HepG2 (cell line): Measurements from ENCODE around the gene TRIO. TPM values are rescaled to one million over a fixed set of nuclear protein-coding genes. Genes with fewer than 3 reads are reported as not detected.

Experiments
- ATAC-seq: fragments of 200-7000 bp; cut with Tn5 transposase; 3 replicates; pipeline ENCODE4 v1.9.1; 2020; ENCODE audit warnings: mild to moderate bottlenecking, moderate library complexity
- BruUV-seq: library from RNA; stranded (reverse); fragments of 400-500 nt; replicated peaks from 2 replicates; lab custom pipeline; 2021; lab: Mats Ljungman, UMichigan
- CTCF ChIA-PET: fragments of 300-600 bp; formaldehyde crosslinking; extraction: SDS; loops from one replicate; lab custom pipeline; 2021; ENCODE audit warnings: low total read pairs, inconsistent platforms, low intra/inter-chr PET ratio; lab: Yijun Ruan, JAX
- POLR2A ChIA-PET: fragments of 350-600 bp; sonication (Branson Sonifier 250); formaldehyde crosslinking; loops from one replicate; lab custom pipeline; 2020; ENCODE audit warnings: antibody characterized with exemption, inconsistent platforms; lab: Yijun Ruan, JAX
- DNase-seq: peaks from one replicate; pipeline ENCODE4 v3.0.0-alpha.2; 2015; ENCODE audit warnings: low spot score
- FAIRE-seq: peaks from 3 replicates; lab custom pipeline; 2011; peaks lifted over from hg19 to GRCh38; lab: Jason Lieb, UNC
- H2AFZ ChIP-seq: one replicate; pipeline ENCODE4 v1.6.1; 2011; ENCODE audit warnings: low read length, inconsistent platforms
- H3K27ac ChIP-seq: fragments of 300-600 bp; 3 replicates; pipeline ENCODE4 v1.8.0; 2011; ENCODE audit warnings: mixed run types, mild to moderate bottlenecking, mixed read lengths, low read length, inconsistent platforms; ENCODE audit not compliant: insufficient read depth; ENCODE audit errors: extremely low read length
- H3K27me3 ChIP-seq, 2 experiments: fragments of 200-600 bp in 1 of 2; 2 replicates in 1 of 2; 3 replicates in 1 of 2; pipeline versions ENCODE4 v1.6.0 to v1.8.0; 2011; ENCODE audit warnings: low read length in 2 of 2, mild to moderate bottlenecking in 2 of 2, moderate library complexity in 2 of 2, inconsistent platforms in 1 of 2; ENCODE audit not compliant: insufficient read depth in 2 of 2, control insufficient read depth in 1 of 2
- H3K36me3 ChIP-seq, 2 experiments: fragments of 200-600 bp in 1 of 2; replicated peaks in 1 of 2; 2 replicates in 1 of 2; 3 replicates in 1 of 2; pipeline versions ENCODE4 v1.5.1 to v1.8.0; 2011; ENCODE audit warnings: low read length in 2 of 2, inconsistent platforms in 1 of 2; ENCODE audit not compliant: insufficient read depth in 2 of 2, control insufficient read depth in 1 of 2
- H3K4me1 ChIP-seq: 2 replicates; pipeline ENCODE4 v1.5.1; 2012; ENCODE audit warnings: low read length, inconsistent platforms; ENCODE audit not compliant: insufficient read depth
- H3K4me2 ChIP-seq: 2 replicates; pipeline ENCODE4 v1.6.0; 2011; ENCODE audit warnings: low read depth, low read length, inconsistent platforms
- H3K4me3 ChIP-seq, 3 experiments: fragments of 200-600 bp in 1 of 3; sonication (generic), shearing (Covaris generic) in 1 of 3; replicated peaks in 1 of 3; 2 replicates each; pipeline ENCODE4 v1.5.1; 2011 to 2016; ENCODE audit warnings: low read length in 3 of 3, inconsistent platforms in 2 of 3, low read depth in 2 of 3, mild to moderate bottlenecking in 2 of 3, control low read depth in 1 of 3, mixed read lengths in 1 of 3; ENCODE audit not compliant: insufficient read depth in 1 of 3
- H3K79me2 ChIP-seq: one replicate; pipeline ENCODE4 v1.6.1; 2011; ENCODE audit warnings: low read length, inconsistent platforms; ENCODE audit not compliant: insufficient read depth
- H3K9ac ChIP-seq: 2 replicates; pipeline ENCODE4 v1.6.0; 2011; ENCODE audit warnings: mild to moderate bottlenecking, low read depth, low read length, inconsistent platforms; ENCODE audit not compliant: insufficient read depth
- H3K9me3 ChIP-seq: 2 replicates; pipeline ENCODE4 v1.5.1; 2012; ENCODE audit warnings: mild to moderate bottlenecking, low read length
- H4K20me1 ChIP-seq: 2 replicates; pipeline ENCODE4 v1.6.0; 2011; ENCODE audit warnings: inconsistent platforms, mild to moderate bottlenecking, low read length, moderate library complexity; ENCODE audit not compliant: insufficient read depth
- ATM ChIP-seq: fragments of 450-650 bp; IDR thresholded peaks from 2 replicates; pipeline ENCODE4 v1.7.1; 2017; ENCODE audit warnings: mild to moderate bottlenecking, borderline replicate concordance
- CENPT ChIP-seq: sonication (generic); formaldehyde crosslinking; IDR thresholded peaks from 2 replicates; pipeline ENCODE4 v1.8.0; 2022; ENCODE audit warnings: low read depth, mild to moderate bottlenecking, moderate library complexity, missing genetic modification reagents
- KDM5B ChIP-seq: sonication (generic); formaldehyde crosslinking; IDR thresholded peaks from 2 replicates; pipeline ENCODE4 v1.4.0; 2020; ENCODE audit warnings: missing genetic modification reagents, mild to moderate bottlenecking, borderline replicate concordance
- LCORL ChIP-seq, 2 experiments: fragments of 450-650 bp in 1 of 2; sonication (generic) in 1 of 2; formaldehyde crosslinking in 1 of 2; IDR thresholded peaks; 2 replicates each; pipeline versions ENCODE4 v1.5.0 to v1.6.1; 2017 to 2020; ENCODE audit warnings: antibody characterized with exemption in 1 of 2, missing genetic modification reagents in 1 of 2
- NFKBIZ ChIP-seq: IDR thresholded peaks from 2 replicates; pipeline ENCODE4 v1.6.1; 2018; ENCODE audit warnings: missing genetic modification reagents, missing compliant biosample characterization
- TFDP1 ChIP-seq: IDR thresholded peaks from 2 replicates; pipeline ENCODE4 v1.6.1; 2016; ENCODE audit warnings: missing compliant biosample characterization, missing genetic modification reagents, borderline replicate concordance
- ZBED4 ChIP-seq: sonication (generic); formaldehyde crosslinking; IDR thresholded peaks from 2 replicates; pipeline ENCODE4 v1.4.0; 2020; ENCODE audit warnings: missing genetic modification reagents, borderline replicate concordance
- ZNF510 ChIP-seq: sonication (generic); formaldehyde crosslinking; IDR thresholded peaks from 2 replicates; pipeline ENCODE4 v1.4.0; 2020; ENCODE audit warnings: low read depth, mild to moderate bottlenecking, missing genetic modification reagents
- ZNF609 ChIP-seq: sonication (generic); formaldehyde crosslinking; IDR thresholded peaks from 2 replicates; pipeline ENCODE4 v1.4.0; 2020; ENCODE audit warnings: mild to moderate bottlenecking, missing genetic modification reagents, borderline replicate concordance
- ZNF782 ChIP-seq: sonication (generic); formaldehyde crosslinking; IDR thresholded peaks from 2 replicates; pipeline ENCODE4 v1.4.0; 2020; ENCODE audit warnings: missing genetic modification reagents, mild to moderate bottlenecking, borderline replicate concordance
- ZNF816 ChIP-seq: sonication (generic); formaldehyde crosslinking; IDR thresholded peaks from 2 replicates; pipeline ENCODE4 v1.8.0; 2022; ENCODE audit warnings: missing genetic modification reagents, mild to moderate bottlenecking, borderline replicate concordance
- ZSCAN31 ChIP-seq: sonication (generic); formaldehyde crosslinking; IDR thresholded peaks from 2 replicates; pipeline ENCODE4 v1.5.0; 2020; ENCODE audit warnings: low read depth, mild to moderate bottlenecking, missing genetic modification reagents
- WGBS: methylation state at CpG from one replicate; pipeline ENCODE4 v1.1.6; 2017; ENCODE audit warnings: low lambda C conversion rate; 5-methylcytosine and 5-hydroxymethylcytosine counted together
- in situ Hi-C: cut with HindIII; loops from 2 replicates; pipeline ENCODE4 v1.10.0; 2017; ENCODE audit warnings: low pct_unique_long_range_greater_than_20kb; ENCODE audit not compliant: extremely low pct_ligation_motif_present
- intact Hi-C: fragments of 100-400 bp; cut with micrococcal nuclease; formaldehyde crosslinking; loops from one replicate; pipeline ENCODE4 v1.10.0; 2022; ENCODE audit not compliant: unreplicated experiment
- polyA plus RNA-seq, 8 experiments: library from polyadenylated mRNA; depleted of rRNA in 3 of 8; stranded (reverse) in 7 of 8; unstranded in 1 of 8; fragments of >200 nt; fragmentation: Illumina TruSeq in 4 of 8; extraction: Trizol in 4 of 8; gene quantifications; 2 replicates each; pipeline versions ENCODE4 v1.2.1 to v1.2.3, GENCODE V29; 2011 to 2016; ENCODE audit warnings: low read depth in 4 of 8, missing spikeins in 1 of 8, mixed read lengths in 1 of 8; ENCODE audit not compliant: insufficient read depth in 1 of 8
- total RNA-seq, 5 experiments: library from RNA; depleted of rRNA; stranded (reverse); fragments of >200 nt; fragmentation: Illumina TruSeq; extraction: Trizol; gene quantifications; 2 replicates each; pipeline ENCODE4 v1.2.3, GENCODE V29; 2016; ENCODE audit warnings: low read depth in 1 of 5

Gene TRIO
- total and polyA plus RNA-seq, 2 of the 13 experiments (the other 11 are each of a cell fraction or from before 2014, with no cell fraction given) = 45.2 to 45.9 TPM

- no peaks in the 10 kb centered on the region for H3K4me1 ChIP-seq
- FAIRE-seq (no peak), DNase-seq (no peak), ATAC-seq (no peak)
- no peak overlapping the region for H3K4me2 ChIP-seq
- intact Hi-C loops (no loop called here), in situ Hi-C loops (no loop called here)
- H3K79me2 ChIP-seq = no peaks in the 10 kb centered on the region
- no peak overlapping the region for H3K4me3 ChIP-seq
- H3K36me3 ChIP-seq = no peaks in the 10 kb centered on the region
- no peak overlapping the region for H3K9ac ChIP-seq
- ChIA-PET POLR2A (no interaction called here), CTCF (no interaction called here)
- no peaks in the 10 kb centered on the region for H3K9me3 ChIP-seq
- peaks cover 3 to 17% of the 10 kb centered on the region in 2 experiments; a peak in 3 of 5 replicates for H3K27me3 ChIP-seq
- no peak overlapping the region for H2AFZ ChIP-seq
- WGBS = 5% methylated on average over 7 of the region's 8 CpGs
- no TSS peak for BruUV-seq
- H4K20me1 ChIP-seq = no peaks in the 10 kb centered on the region
- no peak overlapping the region for H3K27ac ChIP-seq
- TF ChIP-seq ZNF609 (CRISPR knock-in tag) (no peak), LCORL (IDR thresholded peaks at IDR 0.05) (no peak), LCORL (CRISPR knock-in tag; IDR thresholded peaks at IDR 0.05) (no peak), ZSCAN31 (CRISPR knock-in tag) (no peak), KDM5B (CRISPR knock-in tag) (no peak), CENPT (no peak), ZNF782 (CRISPR knock-in tag) (no peak), ZNF816 (CRISPR knock-in tag) (no peak), TFDP1 (CRISPR knock-in tag) (no peak), ATM (no peak), NFKBIZ (CRISPR knock-in tag) (no peak), ZNF510 (CRISPR knock-in tag) (no peak), ZBED4 (CRISPR knock-in tag) (no peak)
Observed at GRCh38 chr5:14557791-14558415, 414.8 kb downstream of the TRIO start.
